HG03066 (cell line): ENCODE data around the gene DNAJC13.

Source experiments
- ATAC-seq: cut with Tn5 transposase; IDR thresholded peaks from one replicate; pipeline ENCODE4 v1.9.1; 2021; ENCODE audit warnings: low read depth; ENCODE audit not compliant: unreplicated experiment

The DNAJC13 gene

GRCh38 chr3:132461544-132461943 lies 44.2 kb downstream of the DNAJC13 start:
- ATAC-seq, result no peak

GRCh38 chr3:132464066-132464465 lies 46.8 kb downstream of the DNAJC13 start:
- ATAC-seq, result no peak

- ATAC-seq, result no peak
Observed at GRCh38 chr3:132469326-132469725, 52.0 kb downstream of the DNAJC13 start.

- ATAC-seq, result no peak
Observed at GRCh38 chr3:132486099-132486498, 68.8 kb downstream of the DNAJC13 start.

GRCh38 chr3:132488151-132488550 lies 70.8 kb downstream of the DNAJC13 start:
- no peak for ATAC-seq

- ATAC-seq, result no peak
Observed at GRCh38 chr3:132499071-132499470, 81.8 kb downstream of the DNAJC13 start.

- ATAC-seq, result no peak
Observed at GRCh38 chr3:132503559-132503958, 86.3 kb downstream of the DNAJC13 start.

- ATAC-seq, result no peak
Observed at GRCh38 chr3:132504375-132504933, 87.2 kb downstream of the DNAJC13 start.

- ATAC-seq, result no peak
Observed at GRCh38 chr3:132507657-132508056, 90.4 kb downstream of the DNAJC13 start.

GRCh38 chr3:132509096-132509495 lies 91.8 kb downstream of the DNAJC13 start:
- no peak for ATAC-seq

GRCh38 chr3:132509506-132509905 lies 92.2 kb downstream of the DNAJC13 start:
- ATAC-seq, result no peak

GRCh38 chr3:132513057-132513456 lies 95.8 kb downstream of the DNAJC13 start:
- ATAC-seq, result no peak

- ATAC-seq, result no peak
Observed at GRCh38 chr3:132517311-132517710, 100.0 kb downstream of the DNAJC13 start.

- no peak for ATAC-seq
Observed at GRCh38 chr3:132519914-132520313, 102.6 kb downstream of the DNAJC13 start.

- no peak for ATAC-seq
Observed at GRCh38 chr3:132521901-132522300, 104.6 kb downstream of the DNAJC13 start.

- ATAC-seq, result peak; percentile 84
Observed at GRCh38 chr3:132522353-132522752, 105.1 kb downstream of the DNAJC13 start.

- no peak for ATAC-seq
Observed at GRCh38 chr3:132530624-132531023, 113.3 kb downstream of the DNAJC13 start.

- peak; percentile 56 for ATAC-seq
Observed at GRCh38 chr3:132535575-132536441, 118.5 kb downstream of the DNAJC13 start.

GRCh38 chr3:132536442-132537153 lies 119.3 kb downstream of the DNAJC13 start:
- no peak for ATAC-seq

GRCh38 chr3:132537297-132537696 lies 120.0 kb downstream of the DNAJC13 start:
- ATAC-seq, result no peak

- ATAC-seq, result no peak
Observed at GRCh38 chr3:132538072-132538471, 120.8 kb downstream of the DNAJC13 start.
